Pancreas (tissue), 10 donors: ENCODE results near the gene VPS36. TPM values are rescaled to one million over a fixed set of nuclear protein-coding genes. Genes with fewer than 3 reads are reported as not detected.

ENCODE experiments used
- ATAC-seq, 4 donors: fragments of 200-7000 bp; cut with Tn5 transposase; one replicate each; pipeline versions ENCODE4 v1.8.0 to v1.9.1; 2020; ENCODE audit warnings: mild to moderate bottlenecking in 4 of 4, moderate library complexity in 4 of 4
- DNase-seq, 6 donors: peaks; one replicate each; pipeline ENCODE4 v3.0.0-alpha.2; 2020
- FAIRE-seq: peaks from 2 replicates; lab custom pipeline; 2012; peaks lifted over from hg19 to GRCh38; lab: Jason Lieb, UNC
- H3K27ac ChIP-seq, 4 donors: fragments of 200-600 bp; sonication (generic); 1 replicate in 3 of 4; 2 replicates in 1 of 4; pipeline versions ENCODE4 v1.5.0 to v1.8.0; 2020
- H3K27me3 ChIP-seq, 4 donors: fragments of 200-600 bp; one replicate each; pipeline ENCODE4 v1.8.0; 2021
- H3K36me3 ChIP-seq, 3 donors: fragments of 200-600 bp; sonication (generic) in 1 of 3; one replicate each; pipeline versions ENCODE4 v1.5.0 to v1.8.0; 2020 to 2021
- H3K4me1 ChIP-seq, 3 donors: fragments of 200-600 bp; one replicate each; pipeline ENCODE4 v1.8.0; 2021
- H3K4me3 ChIP-seq, 4 donors: fragments of 200-600 bp; sonication (generic) in 2 of 4; one replicate each; pipeline versions ENCODE4 v1.5.0 to v1.8.0; 2020 to 2021
- H3K9me3 ChIP-seq, 4 donors: fragments of 200-600 bp; one replicate each; pipeline ENCODE4 v1.8.0; 2021
- WGBS, 2 donors: extraction: QIAGEN DNeasy Blood & Tissue Kit; methylation state at CpG; one replicate each; pipeline ENCODE4 v1.1.7; 2013; 5-methylcytosine and 5-hydroxymethylcytosine counted together
- intact Hi-C, 3 donors: fragments of 100-400 bp; cut with DNase I; formaldehyde crosslinking; loops; one replicate each; pipeline versions ENCODE4 v1.11.1 to v1.14.2; 2022
- polyA plus RNA-seq, 2 donors: library from polyadenylated mRNA; stranded (reverse); fragments of 200-250 nt; gene quantifications; one replicate each; pipeline ENCODE4 v1.2.3, GENCODE V29; 2013
- total RNA-seq, 6 donors: library from RNA; stranded (reverse); fragmentation: NEBNext Ultra II Directional in 4 of 6; extraction: Animal tissue kit (Norgen Biotek cat#: 25700) in 4 of 6; gene quantifications; one replicate each; pipeline versions ENCODE4 v1.2.1 to v1.2.4, GENCODE V29; 2021 to 2023
- TF ChIP-seq, protein P1 (sequence below), 4 donors: fragments of 200-600 bp; sonication (generic) in 3 of 4; IDR thresholded peaks; one replicate each; pipeline versions ENCODE4 v1.5.0 to v1.8.0; 2021; ENCODE audit warnings: antibody characterized with exemption in 4 of 4
- donor health status: healthy with polysubstance abuse.
- donor health status: DM: no; HTN: no; CAD: no; lungs with moderate emphysema.
- donor health status: DM: no; HTN: no; CAD: no.
- donor health status: control.
- donor health status: control.
- donor health status: Bipolar disorder and iron deficiency.
- donor health status: DM: yes; HTN: yes; CAD: no.
- donor health status: DM: no; HTN: no; CAD: no.
- donor health status: DM: no; HTN: no; CAD: no.
- donor health status: DM: yes; HTN: yes; CAD: no.

The VPS36 gene
- total and polyA plus RNA-seq, 8 donors: 10.5 to 23.5 (median 17.2) TPM

DNA sequence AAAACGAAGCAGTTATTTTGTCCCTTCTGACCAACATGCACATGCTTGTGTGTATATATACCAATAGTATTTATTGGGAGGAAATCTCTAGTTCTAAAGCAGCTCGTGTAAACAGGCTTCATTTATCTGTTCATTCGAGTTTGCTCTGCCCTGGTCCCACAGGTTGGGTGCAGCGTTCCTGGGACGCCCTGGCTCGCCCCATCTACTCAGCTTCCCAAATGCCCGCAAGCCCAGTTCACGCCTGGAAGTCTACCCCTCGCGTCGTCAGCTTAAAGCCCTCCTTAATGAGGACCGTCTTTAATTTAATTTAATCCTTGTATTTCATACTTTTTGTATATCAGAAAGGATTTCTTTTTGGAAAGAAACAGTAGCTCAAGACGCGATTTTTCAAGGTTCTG lies 45.1 kb downstream of the VPS36 start:
- no peak for ATAC-seq
- TF ChIP-seq, protein P1, sequence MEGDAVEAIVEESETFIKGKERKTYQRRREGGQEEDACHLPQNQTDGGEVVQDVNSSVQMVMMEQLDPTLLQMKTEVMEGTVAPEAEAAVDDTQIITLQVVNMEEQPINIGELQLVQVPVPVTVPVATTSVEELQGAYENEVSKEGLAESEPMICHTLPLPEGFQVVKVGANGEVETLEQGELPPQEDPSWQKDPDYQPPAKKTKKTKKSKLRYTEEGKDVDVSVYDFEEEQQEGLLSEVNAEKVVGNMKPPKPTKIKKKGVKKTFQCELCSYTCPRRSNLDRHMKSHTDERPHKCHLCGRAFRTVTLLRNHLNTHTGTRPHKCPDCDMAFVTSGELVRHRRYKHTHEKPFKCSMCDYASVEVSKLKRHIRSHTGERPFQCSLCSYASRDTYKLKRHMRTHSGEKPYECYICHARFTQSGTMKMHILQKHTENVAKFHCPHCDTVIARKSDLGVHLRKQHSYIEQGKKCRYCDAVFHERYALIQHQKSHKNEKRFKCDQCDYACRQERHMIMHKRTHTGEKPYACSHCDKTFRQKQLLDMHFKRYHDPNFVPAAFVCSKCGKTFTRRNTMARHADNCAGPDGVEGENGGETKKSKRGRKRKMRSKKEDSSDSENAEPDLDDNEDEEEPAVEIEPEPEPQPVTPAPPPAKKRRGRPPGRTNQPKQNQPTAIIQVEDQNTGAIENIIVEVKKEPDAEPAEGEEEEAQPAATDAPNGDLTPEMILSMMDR (IDR thresholded peaks at IDR 0.05): no peak
- no peak for FAIRE-seq
- intact Hi-C loops: no loop called here
- 10 to 16% methylated on average over 14 of the region's 14 CpGs for WGBS, 2 donors
- peaks cover 0 to 10% (median 0%) of the 10 kb centered on the region in 4 donors for H3K27me3 ChIP-seq
- no peak overlapping the region for H3K27ac ChIP-seq
- peaks cover 0 to 9% (median 0%) of the 10 kb centered on the region in 3 donors for H3K4me1 ChIP-seq
- H3K36me3 ChIP-seq: no peaks in the 10 kb centered on the region
- peak overlapping the region in 2 of 4 donors; percentile 25 to 46 for H3K4me3 ChIP-seq
- no peak for DNase-seq
- no peaks in the 10 kb centered on the region for H3K9me3 ChIP-seq

DNA sequence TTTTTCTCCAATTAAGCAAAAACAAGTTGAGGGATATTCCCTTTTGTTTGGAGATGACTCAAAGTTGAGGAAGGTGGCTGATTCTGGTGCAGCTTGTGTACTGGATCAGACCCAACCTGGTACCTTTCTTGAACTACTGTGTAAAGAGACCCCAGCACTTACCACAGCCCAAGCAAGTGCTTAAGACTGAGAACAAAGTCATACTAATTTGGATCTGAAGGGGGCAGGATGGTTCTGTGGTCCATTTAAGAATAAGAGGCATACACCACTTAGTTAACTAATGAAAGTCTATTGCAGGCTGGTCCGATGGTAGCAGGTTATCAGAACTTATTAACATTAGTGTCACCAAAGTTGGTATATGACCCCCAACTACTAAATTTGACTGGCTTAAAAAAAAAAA lies 50.7 kb downstream of the VPS36 start:
- FAIRE-seq (no peak), ATAC-seq (no peak), DNase-seq (no peak)
- H3K36me3 ChIP-seq: no peaks in the 10 kb centered on the region
- H3K4me3 ChIP-seq: no peak overlapping the region
- H3K9me3 ChIP-seq: no peaks in the 10 kb centered on the region
- TF ChIP-seq, protein P1 (IDR thresholded peaks at IDR 0.05): no peak
- H3K27me3 ChIP-seq: peaks cover 0 to 3% (median 0%) of the 10 kb centered on the region in 4 donors
- WGBS, 2 donors: 57 to 83% methylated on average over 1 of the region's 1 CpG
- no peak overlapping the region for H3K27ac ChIP-seq
- intact Hi-C loops: no loop called here
- H3K4me1 ChIP-seq: no peaks in the 10 kb centered on the region

DNA sequence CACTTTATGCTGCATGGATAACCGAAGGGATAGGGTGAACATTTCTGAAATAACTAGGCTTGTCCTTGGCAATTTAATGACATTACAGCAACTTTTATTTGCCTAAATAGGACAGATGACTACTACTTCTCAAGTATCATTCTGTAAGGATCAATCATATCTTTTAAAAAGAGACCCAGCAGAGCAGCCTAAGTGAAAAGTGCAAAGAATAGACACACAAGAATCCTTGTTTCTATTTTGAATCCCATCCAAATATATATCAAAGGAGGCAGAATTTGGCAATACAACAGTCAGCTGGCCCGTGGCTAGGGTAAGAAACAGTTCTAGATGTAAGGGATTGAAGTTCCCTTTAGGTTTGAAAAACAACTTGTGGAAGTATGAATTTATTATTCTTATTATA lies 51.4 kb downstream of the VPS36 start:
- WGBS, 2 donors: 15 to 24% methylated on average over 2 of the region's 2 CpGs
- Histone ChIP-seq H3K36me3 (no peaks in the 10 kb centered on the region), H3K4me1 (no peaks in the 10 kb centered on the region), H3K9me3 (no peaks in the 10 kb centered on the region), H3K27ac (no peak overlapping the region), H3K4me3 (no peak overlapping the region), H3K27me3 (no peaks in the 10 kb centered on the region)
- TF ChIP-seq, protein P1 (IDR thresholded peaks at IDR 0.05): no peak
- DNase-seq (no peak), ATAC-seq (no peak), FAIRE-seq (no peak)
- intact Hi-C loops: no loop called here

DNA sequence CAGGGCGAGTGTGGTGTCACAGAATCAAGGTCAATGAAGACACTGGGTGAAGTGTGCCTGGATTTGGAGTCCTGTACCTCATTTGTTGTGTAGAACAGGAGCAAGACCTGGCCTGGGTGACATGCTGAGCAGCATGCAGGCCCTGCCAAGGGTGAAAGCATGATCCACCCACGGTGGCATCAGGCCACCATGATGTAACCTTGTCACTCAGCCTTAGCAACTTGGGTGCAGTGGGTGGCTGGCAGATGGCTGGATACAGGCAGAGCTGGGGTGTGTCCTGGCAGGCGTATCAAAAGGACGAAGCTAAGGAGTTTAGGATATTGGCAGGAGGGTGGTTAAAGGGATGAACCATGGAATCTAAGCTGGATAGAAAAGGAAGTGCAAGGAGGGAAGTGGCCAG lies 54.7 kb downstream of the VPS36 start:
- WGBS, 2 donors: 81 to 86% methylated on average over 4 of the region's 4 CpGs
- H3K4me1 ChIP-seq: no peaks in the 10 kb centered on the region
- TF ChIP-seq, protein P1 (IDR thresholded peaks at IDR 0.05): no peak
- H3K27ac ChIP-seq: no peak overlapping the region
- no peaks in the 10 kb centered on the region for H3K27me3 ChIP-seq
- DNase-seq (no peak), FAIRE-seq (no peak), ATAC-seq (no peak)
- no peak overlapping the region for H3K4me3 ChIP-seq
- no peaks in the 10 kb centered on the region for H3K36me3 ChIP-seq
- intact Hi-C loops: no loop called here
- no peaks in the 10 kb centered on the region for H3K9me3 ChIP-seq

DNA sequence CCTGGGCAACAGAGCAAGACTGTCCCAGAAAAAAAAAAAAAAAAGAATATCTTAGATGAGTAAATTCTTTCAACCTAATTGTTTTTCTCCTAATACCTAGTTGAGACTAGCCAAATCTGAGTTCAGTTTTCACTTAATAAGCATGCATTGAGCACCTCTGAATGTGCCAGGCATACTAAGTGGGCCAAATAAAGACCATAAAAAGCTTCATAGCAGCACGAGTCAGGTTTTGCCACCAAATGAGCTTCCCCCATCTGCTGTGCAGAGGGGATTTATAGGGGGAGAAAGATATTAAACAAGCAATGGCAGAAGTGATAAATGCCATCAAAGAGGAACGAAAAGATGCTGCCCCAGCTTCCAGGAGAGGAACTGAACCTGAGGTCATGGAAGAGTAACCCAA lies 55.8 kb downstream of the VPS36 start:
- Histone ChIP-seq H3K27me3 (no peaks in the 10 kb centered on the region), H3K4me1 (no peaks in the 10 kb centered on the region), H3K36me3 (no peaks in the 10 kb centered on the region), H3K4me3 (no peak overlapping the region), H3K27ac (no peak overlapping the region), H3K9me3 (no peaks in the 10 kb centered on the region)
- ATAC-seq (no peak), FAIRE-seq (no peak), DNase-seq (no peak)
- intact Hi-C loops: no loop called here
- TF ChIP-seq, protein P1 (IDR thresholded peaks at IDR 0.05): no peak
- WGBS, 2 donors: 80 to 88% methylated on average over 2 of the region's 2 CpGs
